OCI-LY1 (cell line): ENCODE measurements around the gene PIK3CA.

ENCODE experiments used
- H2AFZ ChIP-seq: fragments of 200-600 bp; sonication (generic), shearing (Covaris generic); 2 replicates; pipeline ENCODE4 v1.6.0; 2014; ENCODE audit warnings: antibody characterized with exemption, mild to moderate bottlenecking, low read length
- H3F3A ChIP-seq: fragments of 200-600 bp; sonication (generic), shearing (Covaris generic); 2 replicates; pipeline ENCODE4 v1.6.0; 2014; ENCODE audit warnings: mild to moderate bottlenecking, antibody characterized with exemption, low read length, moderate library complexity; ENCODE audit not compliant: insufficient read depth
- H3K27ac ChIP-seq: fragments of 200-600 bp; sonication (generic); 2 replicates; pipeline ENCODE4 v1.5.1; 2014; ENCODE audit warnings: low read length, mixed run types, mild to moderate bottlenecking, low read depth; ENCODE audit not compliant: poor library complexity, severe bottlenecking
- H3K27me3 ChIP-seq: fragments of 200-600 bp; sonication (generic); 2 replicates; pipeline ENCODE4 v1.6.0; 2014; ENCODE audit warnings: antibody characterized with exemption, mild to moderate bottlenecking, low read length, moderate library complexity; ENCODE audit not compliant: insufficient read depth
- H3K36me3 ChIP-seq: fragments of 200-600 bp; sonication (generic); 2 replicates; pipeline ENCODE4 v1.6.1; 2014; ENCODE audit warnings: mild to moderate bottlenecking, antibody characterized with exemption, low read length, moderate library complexity, mixed read lengths; ENCODE audit not compliant: insufficient read depth
- H3K4me1 ChIP-seq: fragments of 200-600 bp; sonication (generic); 2 replicates; pipeline ENCODE4 v1.5.1; 2014; ENCODE audit warnings: mild to moderate bottlenecking, low read length, moderate library complexity; ENCODE audit not compliant: insufficient read depth, severe bottlenecking
- H3K4me2 ChIP-seq: fragments of 200-600 bp; sonication (generic), shearing (Covaris generic); 2 replicates; pipeline ENCODE4 v1.6.1; 2014; ENCODE audit warnings: low read length
- H3K4me3 ChIP-seq: fragments of 200-600 bp; sonication (generic); 2 replicates; pipeline ENCODE4 v1.5.1; 2014; ENCODE audit warnings: low read length, low read depth, mild to moderate bottlenecking, mixed read lengths; ENCODE audit not compliant: poor library complexity, severe bottlenecking
- H3K79me2 ChIP-seq: fragments of 200-600 bp; shearing (Covaris generic); 2 replicates; pipeline ENCODE4 v1.6.1; 2016; ENCODE audit warnings: mixed run types, low read length, mixed read lengths; ENCODE audit not compliant: insufficient read depth
- H3K9ac ChIP-seq: fragments of 200-600 bp; sonication (generic), shearing (Covaris generic); 2 replicates; pipeline ENCODE4 v1.6.1; 2014; ENCODE audit warnings: mild to moderate bottlenecking, low read length, mixed read lengths
- H3K9me2 ChIP-seq: fragments of 200-600 bp; sonication (generic), shearing (Covaris generic); 2 replicates; pipeline ENCODE4 v1.6.1; 2014; ENCODE audit warnings: low read depth, mild to moderate bottlenecking, low read length, mixed read lengths
- H3K9me3 ChIP-seq: fragments of 200-600 bp; shearing (Covaris generic); 2 replicates; pipeline ENCODE4 v1.6.1; 2014; ENCODE audit warnings: low read length, mixed read lengths
- H4K20me1 ChIP-seq: fragments of 200-600 bp; sonication (generic), shearing (Covaris generic); 2 replicates; pipeline ENCODE4 v1.6.0; 2016; ENCODE audit warnings: mild to moderate bottlenecking, low read length; ENCODE audit not compliant: insufficient read depth
- EZH2 ChIP-seq: fragments of 200-600 bp; sonication (generic), shearing (Covaris generic); IDR thresholded peaks from 2 replicates; pipeline ENCODE4 v1.8.0; 2017; ENCODE audit warnings: borderline replicate concordance, mixed run types, mild to moderate bottlenecking, antibody characterized with exemption, low read length, moderate library complexity, mixed read lengths
- TF ChIP-seq, protein P1 (sequence below): fragments of 200-600 bp; sonication (generic), shearing (Covaris generic); IDR thresholded peaks from 2 replicates; pipeline ENCODE4 v1.5.1; 2017; ENCODE audit warnings: mild to moderate bottlenecking, antibody characterized with exemption, low read length, moderate library complexity, mixed read lengths

The PIK3CA gene

DNA sequence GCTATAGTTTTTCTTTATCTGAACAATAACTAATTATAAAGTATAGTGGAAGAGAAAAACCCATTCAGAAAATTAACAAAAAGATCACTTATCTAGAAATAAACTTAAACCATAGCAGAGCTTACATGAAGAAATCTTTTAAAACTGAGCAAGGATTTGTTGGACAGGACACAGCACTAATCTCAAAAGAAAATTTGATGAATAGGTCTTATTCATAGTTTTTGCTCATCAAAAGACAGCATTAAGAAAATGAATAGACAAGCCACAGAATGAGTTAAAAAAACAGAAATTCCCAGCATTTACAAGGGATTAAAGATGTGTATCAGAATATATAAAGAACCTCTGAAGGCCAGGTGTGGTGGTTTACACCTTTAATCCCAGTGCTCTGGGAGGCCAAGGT lies 29.5 kb downstream of the PIK3CA start:
- Histone ChIP-seq H3K4me2 (no peak overlapping the region), H3F3A (no peaks in the 10 kb centered on the region), H3K9me2 (no peaks in the 10 kb centered on the region), H3K36me3 (no peaks in the 10 kb centered on the region), H2AFZ (no peak overlapping the region), H4K20me1 (0 out of 2 replicates have a peak, but pooled peaks cover 3% of the 10 kb centered on the region), H3K9ac (no peak overlapping the region), H3K4me3 (no peak overlapping the region), H3K4me1 (peaks cover 36% of the 10 kb centered on the region), H3K9me3 (no peaks in the 10 kb centered on the region), H3K79me2 (peaks cover 22% of the 10 kb centered on the region), H3K27me3 (no peaks in the 10 kb centered on the region), H3K27ac (no peak overlapping the region)
- no peak for TF ChIP-seq EZH2
- TF ChIP-seq, protein P1, sequence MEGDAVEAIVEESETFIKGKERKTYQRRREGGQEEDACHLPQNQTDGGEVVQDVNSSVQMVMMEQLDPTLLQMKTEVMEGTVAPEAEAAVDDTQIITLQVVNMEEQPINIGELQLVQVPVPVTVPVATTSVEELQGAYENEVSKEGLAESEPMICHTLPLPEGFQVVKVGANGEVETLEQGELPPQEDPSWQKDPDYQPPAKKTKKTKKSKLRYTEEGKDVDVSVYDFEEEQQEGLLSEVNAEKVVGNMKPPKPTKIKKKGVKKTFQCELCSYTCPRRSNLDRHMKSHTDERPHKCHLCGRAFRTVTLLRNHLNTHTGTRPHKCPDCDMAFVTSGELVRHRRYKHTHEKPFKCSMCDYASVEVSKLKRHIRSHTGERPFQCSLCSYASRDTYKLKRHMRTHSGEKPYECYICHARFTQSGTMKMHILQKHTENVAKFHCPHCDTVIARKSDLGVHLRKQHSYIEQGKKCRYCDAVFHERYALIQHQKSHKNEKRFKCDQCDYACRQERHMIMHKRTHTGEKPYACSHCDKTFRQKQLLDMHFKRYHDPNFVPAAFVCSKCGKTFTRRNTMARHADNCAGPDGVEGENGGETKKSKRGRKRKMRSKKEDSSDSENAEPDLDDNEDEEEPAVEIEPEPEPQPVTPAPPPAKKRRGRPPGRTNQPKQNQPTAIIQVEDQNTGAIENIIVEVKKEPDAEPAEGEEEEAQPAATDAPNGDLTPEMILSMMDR, result no peak

DNA sequence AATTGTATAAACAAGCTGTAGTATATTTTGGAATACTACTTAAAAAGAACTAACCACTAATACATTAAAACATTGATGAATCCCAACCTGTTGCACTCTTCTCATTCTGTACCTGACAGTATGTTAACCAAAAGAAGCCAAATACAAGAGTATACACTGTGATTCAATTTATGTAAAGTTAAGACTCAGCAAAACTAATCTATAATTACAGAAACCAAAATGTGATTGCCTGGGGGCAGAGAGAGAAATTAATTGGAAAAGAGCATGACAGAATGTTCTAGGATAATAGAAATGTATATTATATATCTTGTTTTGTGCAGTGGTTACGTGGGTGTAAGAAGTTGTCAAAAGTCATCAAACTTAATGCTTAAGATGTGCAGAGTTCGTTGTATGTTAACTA lies 31.1 kb downstream of the PIK3CA start:
- Histone ChIP-seq H3K27me3 (no peaks in the 10 kb centered on the region), H3K9me2 (no peaks in the 10 kb centered on the region), H3K4me1 (peaks cover 31% of the 10 kb centered on the region), H3K9ac (no peak overlapping the region), H3K9me3 (no peaks in the 10 kb centered on the region), H3K27ac (no peak overlapping the region), H2AFZ (no peak overlapping the region), H3F3A (no peaks in the 10 kb centered on the region), H4K20me1 (0 out of 2 replicates have a peak, but pooled peaks cover 3% of the 10 kb centered on the region), H3K79me2 (peaks cover 26% of the 10 kb centered on the region), H3K36me3 (no peaks in the 10 kb centered on the region), H3K4me2 (no peak overlapping the region), H3K4me3 (no peak overlapping the region)
- no peak for TF ChIP-seq EZH2
- TF ChIP-seq, protein P1, result no peak

DNA sequence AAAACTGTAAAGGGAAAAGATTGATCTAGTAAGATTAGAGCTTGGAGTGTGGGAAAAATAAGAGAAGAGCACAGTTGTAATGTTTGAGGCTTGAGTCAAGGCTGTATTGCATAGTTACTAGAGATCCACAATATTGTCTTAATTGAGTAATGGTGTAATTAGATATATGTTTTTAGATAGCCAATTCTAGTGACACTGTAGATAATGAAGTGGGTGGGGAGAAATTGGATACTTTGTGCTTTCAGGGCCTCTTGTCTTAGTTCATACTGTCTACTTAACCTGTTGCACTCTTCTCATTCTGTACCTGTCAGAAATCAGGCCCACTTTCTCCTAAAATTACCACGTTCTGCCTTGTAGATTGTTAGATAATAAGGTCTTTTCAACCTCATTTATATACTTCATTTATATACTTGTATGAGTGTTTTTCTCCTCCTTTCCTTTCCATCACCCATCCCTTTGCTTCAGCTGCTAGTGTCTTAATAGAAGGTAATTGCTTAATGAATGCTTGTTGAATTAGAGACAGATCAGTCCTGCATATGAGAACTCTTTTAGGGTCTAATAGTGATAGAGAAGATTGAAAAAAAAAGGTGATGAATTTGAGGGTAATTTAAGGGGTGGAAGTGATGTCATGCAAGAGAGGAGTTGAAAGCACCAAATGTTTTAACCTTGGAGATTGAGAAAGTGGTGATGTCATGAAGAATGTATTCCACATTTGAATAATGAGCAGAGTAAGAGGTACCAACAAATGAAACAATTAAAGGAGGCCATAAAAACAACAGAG lies 32.0 kb downstream of the PIK3CA start:
- Histone ChIP-seq H3K9me2 (no peaks in the 10 kb centered on the region), H3K4me3 (no peak overlapping the region), H3K9ac (no peak overlapping the region), H3K4me1 (peaks cover 22% of the 10 kb centered on the region), H2AFZ (no peak overlapping the region), H4K20me1 (0 out of 2 replicates have a peak, but pooled peaks cover 3% of the 10 kb centered on the region), H3K9me3 (no peaks in the 10 kb centered on the region), H3F3A (no peaks in the 10 kb centered on the region), H3K4me2 (no peak overlapping the region), H3K27me3 (no peaks in the 10 kb centered on the region), H3K36me3 (no peaks in the 10 kb centered on the region), H3K27ac (no peak overlapping the region), H3K79me2 (peaks cover 26% of the 10 kb centered on the region)
- TF ChIP-seq, protein P1, result no peak
- no peak for TF ChIP-seq EZH2
